HPDE6-E6E7 (cell line): ENCODE results near the gene GAGE12E.
"Not testable (repeated sequence)": the region's sequence is repeated elsewhere in the genome, so short reads cannot be mapped to it uniquely, and the experiment has no call there.

ENCODE experiments used
- DNase-seq: peaks from one replicate; pipeline ENCODE4 v3.0.0; 2011; ENCODE audit warnings: missing footprints; ENCODE audit errors: extremely low spot score

Gene GAGE12E

DNA sequence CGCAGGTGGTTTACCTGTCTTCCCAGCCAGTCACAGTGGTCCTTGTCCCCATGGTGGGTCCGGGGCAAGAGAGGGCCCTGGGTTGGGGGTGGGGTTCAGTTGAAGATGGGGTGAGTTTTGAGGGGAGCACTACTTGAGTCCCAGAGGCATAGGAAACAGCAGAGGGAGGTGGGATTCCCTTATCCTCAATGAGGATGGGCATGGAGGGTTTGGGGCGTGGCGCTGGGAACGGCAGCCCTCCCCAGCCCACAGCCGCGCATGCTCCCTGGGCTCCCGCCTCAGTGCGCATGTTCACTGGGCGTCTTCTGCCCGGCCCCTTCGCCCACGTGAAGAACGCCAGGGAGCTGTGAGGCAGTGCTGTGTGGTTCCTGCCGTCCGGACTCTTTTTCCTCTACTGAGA lies at the start of gene GAGE12E:
GAGE12E (plus strand) TSS at position 301 of the 400 bp plus-strand sequence. CDS start 1,155 bp downstream, outside the sequence.
- not testable (repeated sequence) for DNase-seq

DNA sequence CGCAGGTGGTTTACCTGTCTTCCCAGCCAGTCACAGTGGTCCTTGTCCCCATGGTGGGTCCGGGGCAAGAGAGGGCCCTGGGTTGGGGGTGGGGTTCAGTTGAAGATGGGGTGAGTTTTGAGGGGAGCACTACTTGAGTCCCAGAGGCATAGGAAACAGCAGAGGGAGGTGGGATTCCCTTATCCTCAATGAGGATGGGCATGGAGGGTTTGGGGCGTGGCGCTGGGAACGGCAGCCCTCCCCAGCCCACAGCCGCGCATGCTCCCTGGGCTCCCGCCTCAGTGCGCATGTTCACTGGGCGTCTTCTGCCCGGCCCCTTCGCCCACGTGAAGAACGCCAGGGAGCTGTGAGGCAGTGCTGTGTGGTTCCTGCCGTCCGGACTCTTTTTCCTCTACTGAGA lies 19.2 kb upstream of the GAGE12E start, which contains the start of gene GAGE12C:
GAGE12C (plus strand) TSS at position 301 of the 400 bp plus-strand sequence. CDS start 1,155 bp downstream, outside the sequence.
- DNase-seq = not testable (repeated sequence)

DNA sequence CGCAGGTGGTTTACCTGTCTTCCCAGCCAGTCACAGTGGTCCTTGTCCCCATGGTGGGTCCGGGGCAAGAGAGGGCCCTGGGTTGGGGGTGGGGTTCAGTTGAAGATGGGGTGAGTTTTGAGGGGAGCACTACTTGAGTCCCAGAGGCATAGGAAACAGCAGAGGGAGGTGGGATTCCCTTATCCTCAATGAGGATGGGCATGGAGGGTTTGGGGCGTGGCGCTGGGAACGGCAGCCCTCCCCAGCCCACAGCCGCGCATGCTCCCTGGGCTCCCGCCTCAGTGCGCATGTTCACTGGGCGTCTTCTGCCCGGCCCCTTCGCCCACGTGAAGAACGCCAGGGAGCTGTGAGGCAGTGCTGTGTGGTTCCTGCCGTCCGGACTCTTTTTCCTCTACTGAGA lies 9.7 kb upstream of the GAGE12E start, which contains the start of gene GAGE12D:
GAGE12D (plus strand) TSS at position 301 of the 400 bp plus-strand sequence. CDS start 1,155 bp downstream, outside the sequence.
- not testable (repeated sequence) for DNase-seq

GRCh38 chrX:49560542-49560941 lies 9.5 kb downstream of the GAGE12E start, which contains the start of gene GAGE12F:
GAGE12F (plus strand) TSS chrX:49560842; CDS start chrX:49561997, 1,155 bp downstream.
- DNase-seq = not testable (repeated sequence)

DNA sequence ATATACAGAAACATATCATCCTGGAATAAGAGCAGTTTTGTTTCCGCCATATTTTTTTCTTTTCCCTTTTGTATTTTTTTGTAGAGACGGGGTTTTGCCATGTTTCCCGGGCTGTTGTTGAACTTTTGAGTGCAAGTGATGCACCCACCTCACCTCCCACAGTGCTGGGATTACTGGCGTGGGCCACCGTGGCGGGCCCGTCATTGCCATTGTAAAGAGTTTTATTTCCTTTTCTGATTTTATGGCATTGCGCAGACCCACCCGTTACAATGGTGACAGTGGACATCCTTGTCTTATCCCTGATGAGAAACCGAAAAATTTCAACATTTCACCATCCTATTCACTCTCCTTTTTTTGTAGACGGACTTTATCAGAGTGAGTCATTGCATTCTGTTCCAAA lies 17.6 kb downstream of the GAGE12E start:
- not testable (repeated sequence) for DNase-seq

DNA sequence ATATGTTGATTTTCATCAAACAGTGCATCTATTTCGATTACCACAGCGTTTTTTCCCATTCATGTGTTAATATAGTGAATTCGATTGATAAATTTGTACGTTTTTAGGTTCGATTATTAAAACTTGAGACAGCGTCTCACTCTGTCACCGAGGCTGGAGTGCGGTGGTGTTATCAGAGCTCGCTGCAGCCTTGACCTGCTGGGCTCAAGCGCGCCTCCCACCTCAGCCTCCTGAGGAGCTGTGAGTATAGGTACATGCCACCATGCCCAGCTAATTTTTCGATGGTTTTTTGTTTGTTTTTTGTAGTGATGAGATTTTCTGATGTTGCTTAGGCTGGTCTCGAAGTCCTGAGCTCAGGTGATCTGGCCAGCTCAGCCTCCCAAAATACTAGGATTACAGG lies 18.1 kb downstream of the GAGE12E start:
- not testable (repeated sequence) for DNase-seq

- DNase-seq = not testable (repeated sequence)
Measured at GRCh38 chrX:49570100-49570499, 19.0 kb downstream of the GAGE12E start, which contains the start of gene GAGE12G. GAGE12G (plus strand) TSS chrX:49570400; CDS start chrX:49571555, 1,155 bp downstream.

GRCh38 chrX:49579649-49580048 lies 28.6 kb downstream of the GAGE12E start, which contains the start of gene GAGE12H:
GAGE12H (plus strand) TSS chrX:49579949; CDS start chrX:49581104, 1,155 bp downstream.
- DNase-seq = not testable (repeated sequence)

- DNase-seq = not testable (repeated sequence)
Measured at GRCh38 chrX:49589196-49589595, 38.1 kb downstream of the GAGE12E start, which contains the start of gene GAGE2A. GAGE2A (plus strand) TSS chrX:49589496; CDS start chrX:49590651, 1,155 bp downstream.

DNA sequence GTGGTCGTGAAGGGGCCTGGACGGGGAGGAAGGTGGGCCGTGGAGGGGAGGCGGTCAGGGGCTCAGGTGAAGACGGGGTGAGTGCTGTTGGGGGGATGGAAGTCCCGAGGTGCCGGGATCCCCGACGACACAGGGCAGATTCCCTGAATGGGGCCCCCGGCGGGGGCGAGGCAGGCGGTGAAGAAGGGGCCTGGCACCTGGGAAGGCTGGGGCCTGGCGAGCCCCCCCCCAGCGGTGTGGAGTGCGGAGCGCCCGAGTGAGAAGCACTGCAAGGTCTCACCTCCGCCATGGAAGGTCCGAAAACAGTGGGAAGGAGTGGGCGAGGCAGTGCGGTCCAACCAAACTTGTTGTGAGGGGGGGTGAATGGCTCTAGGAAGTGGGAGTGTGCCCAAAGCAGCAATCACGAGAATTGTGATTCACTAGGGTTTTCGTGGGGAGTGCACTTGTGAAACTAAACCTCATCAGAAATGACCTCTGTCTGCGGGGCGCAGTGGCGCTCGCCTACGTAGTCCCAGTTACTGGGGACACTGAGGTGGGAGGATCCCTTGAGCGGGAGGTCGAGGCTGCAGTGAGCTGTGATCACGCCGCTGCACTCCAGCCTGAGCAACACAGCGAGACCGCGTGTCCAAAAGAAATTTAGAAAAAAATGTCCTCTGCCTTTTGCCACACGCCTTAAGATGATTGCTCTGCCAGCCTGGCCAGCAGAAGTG lies 38.8 kb downstream of the GAGE12E start:
- DNase-seq = not testable (repeated sequence)

- not testable (repeated sequence) for DNase-seq
Measured at GRCh38 chrX:49590488-49590887, 39.4 kb downstream of the GAGE12E start.

GRCh38 chrX:49598720-49599119 lies 47.6 kb downstream of the GAGE12E start, which contains the start of gene GAGE1:
GAGE1 (plus strand) TSS chrX:49599020; CDS start chrX:49600175, 1,155 bp downstream.
- DNase-seq = not testable (repeated sequence)
